Smooth muscle cell (in vitro differentiated cells): ENCODE results near the gene CYP2A6. TPM values are rescaled to one million over a fixed set of nuclear protein-coding genes. Genes with fewer than 3 reads are reported as not detected.
"Not testable (repeated sequence)": the region's sequence is repeated elsewhere in the genome, so short reads cannot be mapped to it uniquely, and the experiment has no call there.

Source experiments
- DNase-seq: peaks from one replicate; lab custom pipeline; 2025; ENCODE audit not compliant: unreplicated experiment; lab: John Stamatoyannopoulos, UW
- H2AFZ ChIP-seq: fragments of 200-600 bp; sonication (generic); 2 replicates; pipeline ENCODE4 v1.6.0; 2016; ENCODE audit warnings: antibody characterized with exemption, low read depth, mild to moderate bottlenecking
- H3F3A ChIP-seq: fragments of 200-600 bp; sonication (generic); 2 replicates; pipeline ENCODE4 v1.6.0; 2017; ENCODE audit warnings: antibody characterized with exemption, low read depth
- H3K27ac ChIP-seq: fragments of 200-600 bp; sonication (generic); 2 replicates; pipeline ENCODE4 v1.5.1; 2016; ENCODE audit warnings: low read depth, mild to moderate bottlenecking
- H3K27me3 ChIP-seq: fragments of 200-600 bp; sonication (generic); 2 replicates; pipeline ENCODE4 v1.6.1; 2016; ENCODE audit warnings: low read depth, mild to moderate bottlenecking
- H3K36me3 ChIP-seq: fragments of 200-600 bp; sonication (generic); 2 replicates; pipeline ENCODE4 v1.5.1; 2016; ENCODE audit warnings: low read depth
- H3K4me1 ChIP-seq: fragments of 200-600 bp; sonication (generic); 2 replicates; pipeline ENCODE4 v1.5.1; 2016; ENCODE audit warnings: low read depth
- H3K4me2 ChIP-seq: fragments of 200-600 bp; sonication (generic); 2 replicates; pipeline ENCODE4 v1.6.0; 2016; ENCODE audit warnings: mild to moderate bottlenecking
- H3K4me3 ChIP-seq: fragments of 200-600 bp; sonication (generic); 2 replicates; pipeline ENCODE4 v1.5.1; 2016; ENCODE audit warnings: mild to moderate bottlenecking
- H3K79me2 ChIP-seq: fragments of 200-600 bp; sonication (generic); 2 replicates; pipeline ENCODE4 v1.6.0; 2016; ENCODE audit warnings: low read depth, mild to moderate bottlenecking
- H3K9ac ChIP-seq: fragments of 200-600 bp; sonication (generic); 2 replicates; pipeline ENCODE4 v1.6.0; 2016; ENCODE audit warnings: low read depth
- H3K9me3 ChIP-seq: fragments of 200-600 bp; sonication (generic); replicated peaks from 2 replicates; pipeline ENCODE4 v1.5.1; 2016; ENCODE audit warnings: low read depth
- H4K20me1 ChIP-seq: fragments of 200-600 bp; sonication (generic); 2 replicates; pipeline ENCODE4 v1.6.0; 2016; ENCODE audit warnings: low read depth
- CTCF ChIP-seq: fragments of 200-600 bp; sonication (generic); IDR thresholded peaks from 2 replicates; pipeline ENCODE4 v1.5.1; 2017; ENCODE audit warnings: borderline replicate concordance, mild to moderate bottlenecking, antibody characterized with exemption; ENCODE audit not compliant: insufficient read depth, poor library complexity, severe bottlenecking
- WGBS: methylation state at CpG from one replicate; pipeline ENCODE4 v1.1.7; 2016; ENCODE audit warnings: low lambda C conversion rate; 5-methylcytosine and 5-hydroxymethylcytosine counted together
- polyA plus RNA-seq: library from polyadenylated mRNA; unstranded; fragments of >200 nt; fragmentation: Nextera tagmentation; extraction: Ambion mirVana; gene quantifications from 2 replicates; pipeline ENCODE4 v1.2.1, GENCODE V29; 2016
- total RNA-seq: library from RNA; depleted of rRNA; stranded (reverse); fragments of >200 nt; gene quantifications from 2 replicates; pipeline ENCODE4 v1.2.3, GENCODE V29; 2014

The CYP2A6 gene
- total and polyA plus RNA-seq, 2 experiments from 2014 or later: not detected

GRCh38 chr19:40842997-40843652 is 7.1 kb downstream of the CYP2A6 start:
- H3K36me3 ChIP-seq, H3F3A ChIP-seq, H3K79me2 ChIP-seq, DNase-seq, H3K27me3 ChIP-seq, H2AFZ ChIP-seq, H3K27ac ChIP-seq, H3K4me3 ChIP-seq, H3K9ac ChIP-seq, H3K4me1 ChIP-seq, H4K20me1 ChIP-seq, H3K9me3 ChIP-seq: not testable (repeated sequence)
- 79% methylated on average over 8 of the region's 12 CpGs for WGBS
- peak overlapping the region; percentile 54 for H3K4me2 ChIP-seq

DNA sequence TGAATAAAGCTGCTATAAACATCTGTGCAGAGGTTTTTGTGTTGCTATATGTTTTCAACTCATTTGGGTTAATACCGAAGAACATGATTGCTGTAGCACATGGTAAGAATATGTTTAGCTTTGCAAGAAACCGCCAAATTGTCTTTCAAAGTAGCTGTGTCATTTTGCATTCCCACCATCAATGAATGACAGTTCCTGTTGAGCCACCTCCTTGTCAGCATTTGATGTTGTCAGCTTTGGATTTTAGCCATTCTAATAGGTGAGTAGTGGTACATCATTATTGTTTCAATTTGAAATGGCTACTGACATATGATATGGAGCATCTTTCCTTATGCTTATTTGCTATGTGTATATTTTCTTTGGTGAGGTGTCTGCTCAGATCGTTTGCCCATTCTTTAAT is 8.2 kb downstream of the CYP2A6 start:
- WGBS: 90% methylated on average over 2 of the region's 3 CpGs
- not testable (repeated sequence) for H3F3A ChIP-seq, H3K4me2 ChIP-seq, H2AFZ ChIP-seq, H4K20me1 ChIP-seq, H3K9ac ChIP-seq, H3K27ac ChIP-seq, H3K79me2 ChIP-seq, H3K4me1 ChIP-seq, DNase-seq, H3K27me3 ChIP-seq, H3K36me3 ChIP-seq, H3K9me3 ChIP-seq, H3K4me3 ChIP-seq

- H4K20me1 ChIP-seq, H3K9ac ChIP-seq, H3K4me3 ChIP-seq, H3K27ac ChIP-seq, H3K4me1 ChIP-seq, H3K36me3 ChIP-seq, H3K4me2 ChIP-seq, H3K79me2 ChIP-seq, DNase-seq, H2AFZ ChIP-seq, H3K9me3 ChIP-seq, H3K27me3 ChIP-seq, H3F3A ChIP-seq: not testable (repeated sequence)
- WGBS: 57% methylated on average over 1 of the region's 1 CpG
Measured at GRCh38 chr19:40838477-40838876, 11.8 kb downstream of the CYP2A6 start.

DNA sequence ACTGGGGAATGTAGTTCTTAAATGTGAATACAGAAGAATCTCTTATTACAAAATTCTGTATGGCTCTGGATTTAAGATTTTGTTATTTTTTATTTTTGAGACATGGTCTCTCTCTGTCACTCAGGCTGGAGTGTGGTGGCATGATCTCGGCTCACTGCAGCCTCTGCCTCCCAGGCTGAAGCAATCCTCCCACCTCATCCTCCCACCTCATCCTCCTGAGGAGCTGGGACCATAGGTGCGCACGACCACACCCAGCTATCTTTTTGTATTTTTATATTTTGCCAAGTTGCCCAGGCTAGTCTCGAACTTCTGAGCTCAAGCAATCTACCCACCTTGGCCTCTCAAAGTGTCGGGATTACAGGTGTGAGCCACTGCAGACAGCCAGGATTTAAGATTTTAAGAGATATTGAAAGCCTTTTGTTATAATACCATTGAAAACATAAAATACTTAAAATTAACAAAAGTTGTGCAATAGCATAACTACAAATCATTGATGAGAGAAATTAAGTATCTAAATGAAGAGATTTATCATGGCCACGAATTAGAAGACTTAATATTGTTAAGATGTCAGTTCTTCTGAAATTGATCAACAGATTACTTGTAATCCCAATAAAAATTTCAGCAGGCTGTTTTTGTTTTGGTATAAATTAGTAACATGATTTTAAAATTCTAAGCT is 13.4 kb downstream of the CYP2A6 start:
- Histone ChIP-seq H3K27ac (no peak overlapping the region), H3K4me3 (no peak overlapping the region), H3F3A (no peaks in the 10 kb centered on the region), H4K20me1 (no peaks in the 10 kb centered on the region), H3K79me2 (no peaks in the 10 kb centered on the region), H3K9me3 (no peaks in the 10 kb centered on the region), H3K27me3 (no peaks in the 10 kb centered on the region), H3K4me1 (no peaks in the 10 kb centered on the region), H3K4me2 (no peak overlapping the region), H3K36me3 (no peaks in the 10 kb centered on the region), H3K9ac (no peak overlapping the region), H2AFZ (no peak overlapping the region)
- no peak for DNase-seq
- no peak for TF ChIP-seq CTCF
- 87% methylated on average over 6 of the region's 6 CpGs for WGBS

DNA sequence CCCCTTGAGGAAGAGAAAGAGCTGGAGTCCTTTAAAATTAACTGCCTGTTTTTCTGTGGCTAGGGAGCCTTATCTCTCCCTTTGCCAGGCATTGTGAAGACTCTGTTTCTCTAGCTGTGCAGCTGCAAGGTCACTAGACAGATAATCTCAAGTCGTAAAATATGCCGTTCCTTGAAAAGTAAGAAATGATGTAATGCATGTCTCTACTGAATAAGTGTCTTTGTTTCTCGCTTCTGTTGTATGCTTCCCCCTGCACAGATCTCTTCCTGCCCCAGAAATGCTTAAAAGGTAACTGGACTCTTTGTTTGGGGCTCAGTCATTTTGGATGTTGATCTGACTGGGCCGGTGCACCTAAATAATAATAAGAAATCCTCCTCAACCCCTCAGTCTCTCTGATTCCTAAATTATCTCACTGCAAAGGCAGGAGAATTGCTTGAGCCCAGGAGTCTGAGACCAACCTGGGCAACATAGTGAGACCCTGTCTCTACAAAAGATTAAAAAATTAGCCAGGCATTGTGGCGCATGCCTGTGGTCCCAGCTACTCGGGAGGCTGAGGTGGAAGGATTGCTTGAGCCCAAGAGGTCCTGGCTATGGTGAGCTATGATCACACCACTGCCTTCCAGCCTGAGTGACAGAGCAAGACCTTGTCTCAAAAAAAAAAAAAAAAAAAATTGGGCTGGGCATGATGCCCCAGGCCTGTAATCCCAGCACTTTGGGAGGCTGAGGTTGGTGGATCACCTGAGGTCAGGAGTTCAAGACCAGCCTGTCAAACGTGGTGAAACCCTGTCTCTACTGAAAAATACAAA is 16.3 kb downstream of the CYP2A6 start:
- H3K4me3 ChIP-seq, H3K9me3 ChIP-seq, H3K36me3 ChIP-seq, H3F3A ChIP-seq, H2AFZ ChIP-seq, H3K4me1 ChIP-seq, H3K9ac ChIP-seq, DNase-seq, H3K79me2 ChIP-seq, H3K4me2 ChIP-seq, H4K20me1 ChIP-seq, H3K27me3 ChIP-seq: not testable (repeated sequence)
- 31% methylated on average over 7 of the region's 7 CpGs for WGBS
- peak overlapping the region; percentile 30 for H3K27ac ChIP-seq

GRCh38 chr19:40832431-40832790 is 17.8 kb downstream of the CYP2A6 start:
- not testable (repeated sequence) for H3K36me3 ChIP-seq, H3K9ac ChIP-seq, H2AFZ ChIP-seq, H3K27me3 ChIP-seq, H3K9me3 ChIP-seq, H3K4me2 ChIP-seq, H3F3A ChIP-seq, H3K4me1 ChIP-seq, H3K27ac ChIP-seq, H4K20me1 ChIP-seq, H3K79me2 ChIP-seq, DNase-seq, H3K4me3 ChIP-seq
- WGBS: 83% methylated on average over 4 of the region's 4 CpGs
